DND-41 (cell line): ENCODE results near the gene FGG.
"Not testable (repeated sequence)": the region's sequence is repeated elsewhere in the genome, so short reads cannot be mapped to it uniquely, and the experiment has no call there.

Source experiments
- ATAC-seq: fragments of 200-7000 bp; cut with Tn5 transposase; 3 replicates; pipeline ENCODE4 v1.9.1; 2021; ENCODE audit warnings: low read depth; ENCODE audit not compliant: insufficient read depth
- DNase-seq: peaks from one replicate; pipeline ENCODE4 v3.0.0-alpha.2; 2020
- H2AFZ ChIP-seq: 2 replicates; pipeline ENCODE4 v1.6.0; 2012; ENCODE audit warnings: low read depth, low read length
- H3K27ac ChIP-seq: 2 replicates; pipeline ENCODE4 v1.5.1; 2012; ENCODE audit warnings: low read length, inconsistent platforms
- H3K27me3 ChIP-seq: fragments of 200-600 bp; sonication (generic); 2 replicates; pipeline ENCODE4 v1.6.0; 2012; ENCODE audit warnings: low read length, mild to moderate bottlenecking, inconsistent platforms; ENCODE audit not compliant: insufficient read depth, poor library complexity
- H3K36me3 ChIP-seq: 2 replicates; pipeline ENCODE4 v1.5.1; 2012; ENCODE audit warnings: low read length, inconsistent platforms; ENCODE audit not compliant: insufficient read depth
- H3K4me1 ChIP-seq: 2 replicates; pipeline ENCODE4 v1.5.1; 2012; ENCODE audit warnings: mild to moderate bottlenecking, low read length; ENCODE audit not compliant: insufficient read depth
- H3K4me2 ChIP-seq: 2 replicates; pipeline ENCODE4 v1.6.0; 2012; ENCODE audit warnings: mild to moderate bottlenecking, moderate library complexity, low read length, inconsistent platforms; ENCODE audit not compliant: insufficient read depth
- H3K4me3 ChIP-seq, 2 experiments: fragments of 200-600 bp in 1 of 2; shearing (Covaris generic) in 1 of 2; 2 replicates each; pipeline ENCODE4 v1.5.1; 2012 to 2016; ENCODE audit warnings: inconsistent platforms in 2 of 2, low read length in 2 of 2, mild to moderate bottlenecking in 2 of 2, low read depth in 1 of 2, moderate library complexity in 1 of 2
- H3K79me2 ChIP-seq: 2 replicates; pipeline ENCODE4 v1.6.0; 2012; ENCODE audit warnings: low read length, inconsistent platforms; ENCODE audit not compliant: insufficient read depth
- H3K9ac ChIP-seq: 2 replicates; pipeline ENCODE4 v1.6.0; 2012; ENCODE audit warnings: low read depth, mild to moderate bottlenecking, inconsistent platforms, low read length, moderate library complexity
- H3K9me3 ChIP-seq: 2 replicates; pipeline ENCODE4 v1.5.1; 2012; ENCODE audit warnings: low read length, moderate library complexity, mild to moderate bottlenecking, inconsistent platforms; ENCODE audit not compliant: insufficient read depth, severe bottlenecking
- H4K20me1 ChIP-seq: 2 replicates; pipeline ENCODE4 v1.6.0; 2012; ENCODE audit warnings: low read length; ENCODE audit not compliant: insufficient read depth
- CTCF ChIP-seq: IDR thresholded peaks from 2 replicates; pipeline ENCODE4 v1.5.1; 2012; ENCODE audit warnings: borderline replicate concordance, low read length, moderate library complexity, mild to moderate bottlenecking; ENCODE audit not compliant: poor library complexity, severe bottlenecking; ENCODE audit errors: extremely low read depth
- EZH2 ChIP-seq: IDR thresholded peaks from 3 replicates; pipeline ENCODE4 v1.6.1; 2012; ENCODE audit warnings: borderline replicate concordance, low read depth, mild to moderate bottlenecking, moderate library complexity, low read length, inconsistent platforms; ENCODE audit not compliant: severe bottlenecking

FGG gene

GRCh38 chr4:154602404-154603020 lies 9.9 kb downstream of the FGG start:
- Histone ChIP-seq H3K27ac (no peak overlapping the region), H3K4me1 (0 out of 2 replicates have a peak, but pooled peaks cover 3% of the 10 kb centered on the region), H3K9ac (no peak overlapping the region), H3K4me2 (no peak overlapping the region), H3K36me3 (no peaks in the 10 kb centered on the region), H2AFZ (no peak overlapping the region), H4K20me1 (no peaks in the 10 kb centered on the region), H3K79me2 (no peaks in the 10 kb centered on the region), H3K27me3 (no peaks in the 10 kb centered on the region), H3K4me3 (no peak overlapping the region), H3K9me3 (no peaks in the 10 kb centered on the region)
- peak; percentile 89 for ATAC-seq
- TF ChIP-seq EZH2 (no peak), CTCF (no peak)
- no peak for DNase-seq

- DNase-seq (no peak), ATAC-seq (no peak)
- no peak overlapping the region for H3K4me3 ChIP-seq
- no peak overlapping the region for H3K9ac ChIP-seq
- no peak overlapping the region for H3K27ac ChIP-seq
- H3K4me2 ChIP-seq = no peak overlapping the region
- no peak for TF ChIP-seq EZH2
- TF ChIP-seq CTCF = no peak
- no peaks in the 10 kb centered on the region for H3K9me3 ChIP-seq
- no peaks in the 10 kb centered on the region for H3K36me3 ChIP-seq
- no peak overlapping the region for H2AFZ ChIP-seq
- H3K27me3 ChIP-seq = peaks cover 3% of the 10 kb centered on the region
- no peaks in the 10 kb centered on the region for H3K79me2 ChIP-seq
- 0 out of 2 replicates have a peak, but pooled peaks cover 3% of the 10 kb centered on the region for H3K4me1 ChIP-seq
- no peaks in the 10 kb centered on the region for H4K20me1 ChIP-seq
Measured at GRCh38 chr4:154597798-154598774, 14.4 kb downstream of the FGG start.

- not testable (repeated sequence) for H3K27ac ChIP-seq, H4K20me1 ChIP-seq, ATAC-seq, H3K79me2 ChIP-seq, H3K9me3 ChIP-seq, H3K9ac ChIP-seq, H2AFZ ChIP-seq, H3K36me3 ChIP-seq, H3K4me2 ChIP-seq, DNase-seq, H3K27me3 ChIP-seq, H3K4me3 ChIP-seq, H3K4me1 ChIP-seq
Measured at GRCh38 chr4:154597281-154597680, 15.2 kb downstream of the FGG start.

GRCh38 chr4:154595807-154596206 lies 16.6 kb downstream of the FGG start:
- ATAC-seq = no peak
- H3K4me3 ChIP-seq = no peak overlapping the region
- no peaks in the 10 kb centered on the region for H3K36me3 ChIP-seq
- no peak overlapping the region for H3K27ac ChIP-seq
- H3K9ac ChIP-seq = no peak overlapping the region
- no peaks in the 10 kb centered on the region for H4K20me1 ChIP-seq
- no peak for TF ChIP-seq CTCF
- no peak for TF ChIP-seq EZH2
- no peaks in the 10 kb centered on the region for H3K79me2 ChIP-seq
- no peaks in the 10 kb centered on the region for H3K9me3 ChIP-seq
- no peak for DNase-seq
- no peaks in the 10 kb centered on the region for H3K4me1 ChIP-seq
- H3K27me3 ChIP-seq = peaks cover 3% of the 10 kb centered on the region
- H2AFZ ChIP-seq = no peak overlapping the region
- no peak overlapping the region for H3K4me2 ChIP-seq

- not testable (repeated sequence) for H3K4me1 ChIP-seq, H3K9ac ChIP-seq, H3K9me3 ChIP-seq, H3K4me3 ChIP-seq, H3K4me2 ChIP-seq, H3K36me3 ChIP-seq, H4K20me1 ChIP-seq, H2AFZ ChIP-seq, H3K27ac ChIP-seq, H3K79me2 ChIP-seq, ATAC-seq, H3K27me3 ChIP-seq, DNase-seq
Measured at GRCh38 chr4:154594343-154594742, 18.1 kb downstream of the FGG start.
